HAP-1 (cell line): ENCODE data around the gene PTPN1.

Source experiments
- DNase-seq, 2 experiments: peaks; one replicate each; pipeline ENCODE4 v3.0.0-alpha.2; 2016 to 2020; ENCODE audit warnings: low spot score in 2 of 2
- H3K27me3 ChIP-seq: fragments of 250-450 bp; sonication (Bioruptor Pico); 2 replicates; pipeline ENCODE4 v1.5.1; 2020; ENCODE audit warnings: low read depth, mild to moderate bottlenecking, moderate library complexity
- H3K36me3 ChIP-seq: fragments of 250-450 bp; sonication (Bioruptor Pico); replicated peaks from 2 replicates; pipeline ENCODE4 v1.5.1; 2020; ENCODE audit warnings: mild to moderate bottlenecking
- H3K4me1 ChIP-seq: fragments of 250-450 bp; sonication (Bioruptor Pico); 2 replicates; pipeline ENCODE4 v1.5.1; 2020; ENCODE audit warnings: mild to moderate bottlenecking
- H3K4me3 ChIP-seq: fragments of 250-450 bp; sonication (Bioruptor Pico); 2 replicates; pipeline ENCODE4 v1.5.1; 2020; ENCODE audit warnings: mild to moderate bottlenecking, moderate library complexity
- H3K9me3 ChIP-seq: fragments of 250-450 bp; sonication (Bioruptor Pico); 2 replicates; pipeline ENCODE4 v1.5.1; 2020; ENCODE audit warnings: mild to moderate bottlenecking, moderate library complexity
- in situ Hi-C: fragments of 300-500 bp; cut with MboI; formaldehyde crosslinking; loops from 3 replicates; pipeline ENCODE4 v1.14.3; 2020; ENCODE audit warnings: low sequenced_read_pairs, inconsistent platforms, mixed read lengths

PTPN1 gene

GRCh38 chr20:50509923-50510705 lies at the start of gene PTPN1:
PTPN1 (plus strand) TSS chr20:50510383; CDS start chr20:50510528, 145 bp downstream.
- H3K4me1 ChIP-seq, result peaks cover 47% of the 10 kb centered on the region
- H3K4me3 ChIP-seq, result peak within 1 kb of the TSS; percentile 90
- no peaks in the 10 kb centered on the region for H3K36me3 ChIP-seq
- no peaks in the 10 kb centered on the region for H3K9me3 ChIP-seq
- DNase-seq, result peak; percentile 94 to 99
- in situ Hi-C loops, result no loop called here
- H3K27me3 ChIP-seq, result no peaks in the 10 kb centered on the region

GRCh38 chr20:50460608-50461267 lies 49.4 kb upstream of the PTPN1 start:
- no peaks in the 10 kb centered on the region for H3K27me3 ChIP-seq
- no peaks in the 10 kb centered on the region for H3K36me3 ChIP-seq
- no peaks in the 10 kb centered on the region for H3K9me3 ChIP-seq
- peak; percentile 37 to 92 for DNase-seq
- in situ Hi-C loops, result loop anchor here (5.0 to 10.0 kb wide), 3 partner anchors 117 to 486 kb away; no protein-coding TSS in a partner anchor
- peaks cover 6% of the 10 kb centered on the region for H3K4me1 ChIP-seq
- H3K4me3 ChIP-seq, result no peak overlapping the region

GRCh38 chr20:50462093-50462690 lies 48.0 kb upstream of the PTPN1 start:
- no peak for DNase-seq
- Histone ChIP-seq H3K4me3 (no peak overlapping the region), H3K9me3 (no peaks in the 10 kb centered on the region), H3K4me1 (peaks cover 6% of the 10 kb centered on the region), H3K27me3 (no peaks in the 10 kb centered on the region), H3K36me3 (no peaks in the 10 kb centered on the region)
- in situ Hi-C loops, result loop anchor here (5.0 to 10.0 kb wide), 3 partner anchors 115 to 487 kb away; no protein-coding TSS in a partner anchor

- DNase-seq, result peak; percentile 47 to 71
- peaks cover 6% of the 10 kb centered on the region for H3K4me1 ChIP-seq
- no peaks in the 10 kb centered on the region for H3K36me3 ChIP-seq
- H3K4me3 ChIP-seq, result no peak overlapping the region
- no peaks in the 10 kb centered on the region for H3K27me3 ChIP-seq
- no peaks in the 10 kb centered on the region for H3K9me3 ChIP-seq
- in situ Hi-C loops, result loop anchor here (5.0 to 10.0 kb wide), 3 partner anchors 113 to 489 kb away; no protein-coding TSS in a partner anchor
Measured at GRCh38 chr20:50464026-50464724, 46.0 kb upstream of the PTPN1 start.

- Histone ChIP-seq H3K4me3 (no peak overlapping the region), H3K27me3 (no peaks in the 10 kb centered on the region), H3K4me1 (peaks cover 6% of the 10 kb centered on the region), H3K36me3 (no peaks in the 10 kb centered on the region), H3K9me3 (no peaks in the 10 kb centered on the region)
- in situ Hi-C loops, result loop anchor here (5.0 to 10.0 kb wide), 3 partner anchors 112 to 490 kb away; no protein-coding TSS in a partner anchor
- no peak for DNase-seq
Measured at GRCh38 chr20:50464725-50465650, 45.2 kb upstream of the PTPN1 start.

GRCh38 chr20:50467174-50467573 lies 43.0 kb upstream of the PTPN1 start:
- no peaks in the 10 kb centered on the region for H3K9me3 ChIP-seq
- no peak overlapping the region for H3K4me3 ChIP-seq
- no peak for DNase-seq
- in situ Hi-C loops, result loop anchor here (10.0 kb wide), 1 partner anchor 492 kb away; no protein-coding TSS in a partner anchor
- H3K36me3 ChIP-seq, result no peaks in the 10 kb centered on the region
- no peaks in the 10 kb centered on the region for H3K27me3 ChIP-seq
- peaks cover 6% of the 10 kb centered on the region for H3K4me1 ChIP-seq

- Histone ChIP-seq H3K9me3 (no peaks in the 10 kb centered on the region), H3K36me3 (no peaks in the 10 kb centered on the region), H3K27me3 (no peaks in the 10 kb centered on the region), H3K4me3 (no peak overlapping the region), H3K4me1 (peaks cover under 1% of the 10 kb centered on the region)
- in situ Hi-C loops, result loop anchor here (10.0 kb wide), 1 partner anchor 493 kb away; no protein-coding TSS in a partner anchor
- peak in 1 of 2 experiments; percentile 55 for DNase-seq
Measured at GRCh38 chr20:50467718-50468356, 42.3 kb upstream of the PTPN1 start.

GRCh38 chr20:50468378-50468798 lies 41.8 kb upstream of the PTPN1 start:
- no peaks in the 10 kb centered on the region for H3K4me1 ChIP-seq
- H3K36me3 ChIP-seq, result no peaks in the 10 kb centered on the region
- H3K27me3 ChIP-seq, result no peaks in the 10 kb centered on the region
- no peak for DNase-seq
- in situ Hi-C loops, result loop anchor here (10.0 kb wide), 1 partner anchor 494 kb away; no protein-coding TSS in a partner anchor
- no peaks in the 10 kb centered on the region for H3K9me3 ChIP-seq
- H3K4me3 ChIP-seq, result no peak overlapping the region

- Histone ChIP-seq H3K9me3 (no peaks in the 10 kb centered on the region), H3K36me3 (no peaks in the 10 kb centered on the region), H3K4me3 (no peak overlapping the region), H3K4me1 (no peaks in the 10 kb centered on the region), H3K27me3 (no peaks in the 10 kb centered on the region)
- in situ Hi-C loops, result loop anchor here (10.0 kb wide), 1 partner anchor 494 kb away; no protein-coding TSS in a partner anchor
- DNase-seq, result no peak
Measured at GRCh38 chr20:50469176-50469723, 40.9 kb upstream of the PTPN1 start.

GRCh38 chr20:50469796-50470195 lies 40.4 kb upstream of the PTPN1 start:
- no peak for DNase-seq
- no peaks in the 10 kb centered on the region for H3K36me3 ChIP-seq
- H3K27me3 ChIP-seq, result no peaks in the 10 kb centered on the region
- H3K4me1 ChIP-seq, result no peaks in the 10 kb centered on the region
- in situ Hi-C loops, result loop anchor here (10.0 kb wide), 1 partner anchor 495 kb away; no protein-coding TSS in a partner anchor
- H3K9me3 ChIP-seq, result no peaks in the 10 kb centered on the region
- no peak overlapping the region for H3K4me3 ChIP-seq

- H3K9me3 ChIP-seq, result no peaks in the 10 kb centered on the region
- H3K4me1 ChIP-seq, result peaks cover under 1% of the 10 kb centered on the region
- DNase-seq, result no peak
- H3K27me3 ChIP-seq, result no peaks in the 10 kb centered on the region
- H3K36me3 ChIP-seq, result no peaks in the 10 kb centered on the region
- H3K4me3 ChIP-seq, result no peak overlapping the region
- in situ Hi-C loops, result no loop called here
Measured at GRCh38 chr20:50470264-50470858, 39.8 kb upstream of the PTPN1 start.
